Naive thymus-derived CD4-positive, alpha-beta T cell (primary cell): ENCODE measurements around the gene SPSB3. TPM values are rescaled to one million over a fixed set of nuclear protein-coding genes. Genes with fewer than 3 reads are reported as not detected.

Experiments used
- ATAC-seq: fragments of 150-1000 bp; cut with Tn5 transposase; 2 replicates; pipeline ENCODE4 v1.10.0; 2021; ENCODE audit warnings: mild to moderate bottlenecking, moderate library complexity
- CTCF ChIA-PET: fragments of 350-600 bp; sonication (Branson Sonifier 250); formaldehyde crosslinking; loops from one replicate; lab custom pipeline; 2021; ENCODE audit warnings: antibody characterized with exemption; lab: Charles Lee
- POLR2A ChIA-PET: fragments of 350-600 bp; sonication (Branson Sonifier 250); formaldehyde crosslinking; loops from one replicate; lab custom pipeline; 2021; ENCODE audit warnings: antibody characterized with exemption, inconsistent platforms; lab: Charles Lee
- DNase-seq, 9 donors: peaks; one replicate each; pipeline versions ENCODE4 v3.0.0 to v3.0.0-alpha.2; 2020 to 2022; ENCODE audit warnings: mixed read lengths in 1 of 9
- H3K27ac ChIP-seq: one replicate; pipeline ENCODE4 v1.7.0; 2013; ENCODE audit warnings: mild to moderate bottlenecking, low read depth, low read length, moderate library complexity
- H3K27me3 ChIP-seq, 2 donors: one replicate each; pipeline ENCODE4 v1.7.0; 2013; ENCODE audit warnings: low read length in 2 of 2, mild to moderate bottlenecking in 2 of 2, moderate library complexity in 2 of 2; ENCODE audit not compliant: control insufficient read depth in 2 of 2, insufficient read depth in 2 of 2
- H3K36me3 ChIP-seq, 3 experiments: 1 replicate in 2 of 3; 2 replicates in 1 of 3; pipeline ENCODE4 v1.7.0; 2013; ENCODE audit warnings: low read length in 3 of 3, mild to moderate bottlenecking in 3 of 3, moderate library complexity in 1 of 3; ENCODE audit not compliant: insufficient read depth in 3 of 3, control insufficient read depth in 2 of 3
- H3K4me1 ChIP-seq, 2 donors: one replicate each; pipeline ENCODE4 v1.7.0; 2013; ENCODE audit warnings: low read length in 2 of 2, mild to moderate bottlenecking in 2 of 2, moderate library complexity in 1 of 2; ENCODE audit not compliant: control insufficient read depth in 2 of 2, insufficient read depth in 2 of 2
- H3K4me3 ChIP-seq: 2 replicates; pipeline ENCODE4 v1.7.0; 2013; ENCODE audit warnings: mild to moderate bottlenecking, low read length
- H3K9me3 ChIP-seq, 3 experiments: 1 replicate in 2 of 3; 2 replicates in 1 of 3; pipeline ENCODE4 v1.7.0; 2013; ENCODE audit warnings: low read length in 3 of 3; ENCODE audit not compliant: control insufficient read depth in 2 of 3
- H3K27ac Mint-ChIP-seq, 9 donors: one replicate each; pipeline ENCODE4 v1.8.0; 2020 to 2022; ENCODE audit warnings: mixed read lengths in 9 of 9, mild to moderate bottlenecking in 8 of 9, moderate library complexity in 5 of 9, inconsistent platforms in 2 of 9
- H3K27me3 Mint-ChIP-seq, 5 donors: one replicate each; pipeline ENCODE4 v1.8.0; 2021 to 2022; ENCODE audit warnings: mixed read lengths in 5 of 5, mild to moderate bottlenecking in 1 of 5
- H3K36me3 Mint-ChIP-seq, 5 donors: one replicate each; pipeline ENCODE4 v1.8.0; 2020 to 2022; ENCODE audit warnings: mixed read lengths in 5 of 5, mild to moderate bottlenecking in 3 of 5, inconsistent platforms in 1 of 5
- H3K4me1 Mint-ChIP-seq, 7 donors: one replicate each; pipeline ENCODE4 v1.8.0; 2020 to 2022; ENCODE audit warnings: mixed read lengths in 7 of 7, mild to moderate bottlenecking in 3 of 7, inconsistent platforms in 1 of 7
- H3K4me3 Mint-ChIP-seq, 10 donors: one replicate each; pipeline ENCODE4 v1.8.0; 2020 to 2022; ENCODE audit warnings: mild to moderate bottlenecking in 10 of 10, mixed read lengths in 10 of 10, moderate library complexity in 6 of 10, inconsistent platforms in 2 of 10
- H3K9me3 Mint-ChIP-seq, 11 donors: one replicate each; pipeline ENCODE4 v1.8.0; 2020 to 2022; ENCODE audit warnings: mixed read lengths in 11 of 11, mild to moderate bottlenecking in 4 of 11, inconsistent platforms in 1 of 11, moderate library complexity in 1 of 11
- intact Hi-C, 2 donors: fragments of 100-400 bp; cut with micrococcal nuclease; formaldehyde crosslinking; loops; one replicate each; pipeline ENCODE4 v1.15.1; 2023
- microRNA-seq: library from miRNA; unstranded; fragments of <30 nt; microRNA quantifications from one replicate; pipeline ENCODE4 v1.2.0, GENCODE V29; 2022; ENCODE audit warnings: borderline microRNAs expressed
- polyA plus RNA-seq, 2 donors: library from polyadenylated mRNA; unstranded; fragments of 300-500 nt; fragmentation: Illumina TruSeq; gene quantifications; one replicate each; pipeline ENCODE4 v1.2.3, GENCODE V29; 2021
- total RNA-seq, 6 experiments: library from RNA in 5 of 6; stranded (reverse) in 5 of 6; gene quantifications; 1 replicate in 5 of 6; 2 replicates in 1 of 6; pipeline ENCODE4 v1.2.3 and lab custom pipeline; 2021 to 2026

Gene SPSB3
- total and polyA plus RNA-seq, 7 experiments from 2014 or later, result 38.2 to 127 (median 67.0) TPM

DNA sequence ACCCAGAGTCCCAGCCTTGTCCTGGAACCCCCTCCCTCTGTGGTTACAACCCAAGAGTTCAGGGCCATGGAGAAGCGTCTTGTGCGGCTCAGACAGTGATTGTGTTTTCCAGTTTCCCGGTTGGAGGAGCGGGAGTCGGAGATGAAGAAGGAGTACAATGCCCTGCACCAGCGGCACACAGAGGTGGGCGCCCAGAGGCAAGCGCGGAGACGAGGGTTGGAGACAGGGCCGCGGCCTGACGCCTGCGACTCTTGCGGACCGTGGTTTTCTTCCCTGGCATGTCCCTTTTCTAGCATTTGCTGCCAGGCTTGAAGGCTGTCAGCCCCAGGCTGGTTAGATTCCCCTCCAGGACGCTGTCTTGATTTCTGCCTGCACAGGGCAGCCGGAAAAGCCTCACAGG is 53.3 kb downstream of the SPSB3 start:
- Mint-ChIP-seq H3K27ac (peak overlapping the region in 2 of 9 donors; percentile 22 to 67), H3K36me3 (peaks cover 6 to 18% (median 9%) of the 10 kb centered on the region in 5 donors), H3K27me3 (no peaks in the 10 kb centered on the region), H3K9me3 (no peaks in the 10 kb centered on the region), H3K4me1 (peaks cover 2 to 9% (median 8%) of the 10 kb centered on the region in 7 donors), H3K4me3 (no peak overlapping the region)
- no peaks in the 10 kb centered on the region for H3K27me3 ChIP-seq
- H3K4me3 ChIP-seq, result no peak overlapping the region
- ATAC-seq (no peak), DNase-seq (no peak)
- H3K36me3 ChIP-seq, result peaks cover 0 to 84% (median 11%) of the 10 kb centered on the region in 3 experiments
- intact Hi-C loops, result no loop called here
- ChIA-PET CTCF (no interaction called here), POLR2A (no interaction called here)
- no peaks in the 10 kb centered on the region for H3K9me3 ChIP-seq
- H3K4me1 ChIP-seq, result no peaks in the 10 kb centered on the region
- H3K27ac ChIP-seq, result no peak overlapping the region

DNA sequence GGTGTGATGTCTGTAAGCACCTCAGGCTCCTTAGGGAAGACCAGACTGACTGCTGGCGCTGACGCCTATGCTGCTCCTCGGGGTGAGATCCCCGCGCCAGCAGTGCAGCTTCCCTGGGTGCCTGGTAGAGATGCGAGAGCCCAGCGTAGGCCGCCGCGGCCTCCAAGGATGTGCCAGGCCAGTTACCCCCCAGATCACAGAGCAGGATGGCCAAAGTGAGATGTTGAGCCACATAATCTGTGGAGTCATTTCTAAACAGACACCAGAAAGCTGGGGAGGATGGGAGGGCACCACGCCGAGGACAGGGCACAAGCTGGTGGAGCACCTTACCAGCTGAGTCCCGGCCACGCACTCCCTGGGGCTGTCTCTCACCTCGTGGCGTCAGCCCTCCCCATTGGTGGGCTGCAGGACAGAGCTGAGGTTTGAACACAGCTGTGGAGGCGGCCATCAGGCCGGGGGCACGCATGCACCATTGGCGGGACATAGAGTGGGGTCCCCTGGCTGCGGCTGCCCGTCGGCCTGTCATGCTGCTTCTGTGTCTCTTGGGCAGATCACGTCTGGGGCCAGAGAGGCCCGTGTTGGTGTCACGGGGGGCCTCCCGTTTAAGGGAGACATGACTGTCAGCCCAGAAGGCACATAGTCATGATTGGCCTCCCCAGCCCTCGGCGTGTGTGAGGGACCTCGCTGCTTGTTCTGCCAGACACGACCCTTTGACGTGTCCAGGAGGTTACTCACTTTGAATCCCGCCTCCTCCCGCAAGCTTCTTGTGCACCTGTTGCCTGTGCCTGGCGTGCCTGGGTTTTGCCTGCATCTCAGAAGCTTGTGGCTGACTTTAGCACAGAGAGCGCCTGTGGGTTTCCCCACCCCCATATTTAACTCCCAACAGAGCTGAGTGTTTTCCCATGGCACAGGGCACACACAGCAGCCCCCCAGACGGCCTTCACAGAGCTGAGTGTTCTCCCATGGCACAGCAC is 54.4 kb downstream of the SPSB3 start:
- no peaks in the 10 kb centered on the region for H3K27me3 Mint-ChIP-seq
- DNase-seq, result no peak
- ChIA-PET CTCF (no interaction called here), POLR2A (interaction anchor here (0.7 kb wide), 1 partner anchor 116 kb away, joined by 3 read pairs; the partner anchor contains the start of genes CRAMP1 and IFT140)
- Histone ChIP-seq H3K36me3 (peaks cover 0 to 73% (median 11%) of the 10 kb centered on the region in 3 experiments), H3K27ac (no peak overlapping the region), H3K4me1 (peaks cover 9 to 10% of the 10 kb centered on the region in 2 donors), H3K27me3 (no peaks in the 10 kb centered on the region), H3K9me3 (no peaks in the 10 kb centered on the region), H3K4me3 (no peak overlapping the region)
- no peak overlapping the region for H3K4me3 Mint-ChIP-seq
- intact Hi-C loops, result no loop called here
- peaks cover 9 to 19% (median 17%) of the 10 kb centered on the region in 7 donors for H3K4me1 Mint-ChIP-seq
- peak overlapping the region in 2 of 9 donors; percentile 19 to 78 for H3K27ac Mint-ChIP-seq
- H3K9me3 Mint-ChIP-seq, result no peaks in the 10 kb centered on the region
- peaks cover 6 to 18% (median 9%) of the 10 kb centered on the region in 5 donors for H3K36me3 Mint-ChIP-seq
- ATAC-seq, result no peak

Small RNAs within 50 kb of the gene (microRNA-seq; reads per million reads assigned to microRNA genes)
- not detected for gene MIR3177

Other genes starting within 250 kb of the SPSB3 start
- gene TMEM204, start 248.9 kb downstream of the SPSB3 start, total RNA-seq, result 100 to 1,000 TPM in 2 of 5 experiments, 10 to 100 TPM in 3; 26.3 to 162 (median 47.5) TPM
- 100 to 1,000 TPM; 152 to 186 TPM for gene TMEM204, start 248.9 kb downstream of the SPSB3 start, polyA plus RNA-seq
- 10 to 100 TPM in 1 of 5 experiments, 1 to 10 TPM in 4; 7.3 to 10.6 (median 8.1) TPM for gene IFT140, start 170.5 kb downstream of the SPSB3 start, total RNA-seq
- gene IFT140, start 170.5 kb downstream of the SPSB3 start, polyA plus RNA-seq, result 10 to 100 TPM in 1 of 2 donors, 1 to 10 TPM in 1; 8.9 to 13.5 TPM
- gene CRAMP1, start 170.2 kb downstream of the SPSB3 start, total RNA-seq, result 10 to 100 TPM; 27.0 to 33.2 (median 31.3) TPM
- 1 to 10 TPM; 2.1 to 5.0 TPM for gene CRAMP1, start 170.2 kb downstream of the SPSB3 start, polyA plus RNA-seq
- 10 to 100 TPM; 12.6 to 67.2 (median 36.4) TPM for gene JPT2, start 104.3 kb downstream of the SPSB3 start, total RNA-seq
- gene JPT2, start 104.3 kb downstream of the SPSB3 start, polyA plus RNA-seq, result 10 to 100 TPM; 13.0 to 17.5 TPM
- 100 to 1,000 TPM; 112 to 299 (median 272) TPM for gene MAPK8IP3, start 76.4 kb downstream of the SPSB3 start, total RNA-seq
- 1 to 10 TPM; 1.7 to 3.2 TPM for gene MAPK8IP3, start 76.4 kb downstream of the SPSB3 start, polyA plus RNA-seq
- 10 to 100 TPM; 49.4 to 81.5 (median 58.2) TPM for gene NME3, start 11.0 kb downstream of the SPSB3 start, total RNA-seq
- 10 to 100 TPM; 70.6 to 71.9 TPM for gene NME3, start 11.0 kb downstream of the SPSB3 start, polyA plus RNA-seq
- gene EME2, start 9.8 kb downstream of the SPSB3 start, total RNA-seq, result 10 to 100 TPM; 32.2 to 47.5 (median 36.8) TPM
- 1 to 10 TPM in 1 of 2 donors, under 1 TPM in 1; 0.59 to 3.8 TPM for gene EME2, start 9.8 kb downstream of the SPSB3 start, polyA plus RNA-seq
- gene MRPS34, start 9.4 kb downstream of the SPSB3 start, total RNA-seq, result 100 to 1,000 TPM in 1 of 5 experiments, 10 to 100 TPM in 4; 41.6 to 115 (median 49.5) TPM
- gene MRPS34, start 9.4 kb downstream of the SPSB3 start, polyA plus RNA-seq, result 100 to 1,000 TPM; 124 to 162 TPM
- 10 to 100 TPM; 39.3 to 60.2 (median 48.6) TPM for gene NUBP2, start 389 bp upstream of the SPSB3 start, total RNA-seq
- 10 to 100 TPM; 96.7 to 98.9 TPM for gene NUBP2, start 389 bp upstream of the SPSB3 start, polyA plus RNA-seq
- gene IGFALS, start 11.1 kb upstream of the SPSB3 start, total RNA-seq, result 1 to 10 TPM in 3 of 5 experiments, under 1 TPM in 2; 0.19 to 1.5 (median 1.1) TPM
- under 1 TPM in 1 of 2 donors, not detected in 1; 0.40 TPM for gene IGFALS, start 11.1 kb upstream of the SPSB3 start, polyA plus RNA-seq
- 10 to 100 TPM; 46.2 to 72.9 (median 48.9) TPM for gene HAGH, start 44.3 kb upstream of the SPSB3 start, total RNA-seq
- gene HAGH, start 44.3 kb upstream of the SPSB3 start, polyA plus RNA-seq, result 10 to 100 TPM; 39.4 to 62.4 TPM
- 10 to 100 TPM in 1 of 5 experiments, 1 to 10 TPM in 4; 7.8 to 12.9 (median 9.7) TPM for gene FAHD1, start 44.6 kb upstream of the SPSB3 start, total RNA-seq
- gene FAHD1, start 44.6 kb upstream of the SPSB3 start, polyA plus RNA-seq, result 10 to 100 TPM; 27.5 to 28.6 TPM
- gene MEIOB, start 89.6 kb upstream of the SPSB3 start, total RNA-seq, result not detected
- not detected for gene MEIOB, start 89.6 kb upstream of the SPSB3 start, polyA plus RNA-seq
- not detected for gene HS3ST6, start 135.8 kb upstream of the SPSB3 start, total RNA-seq
- gene HS3ST6, start 135.8 kb upstream of the SPSB3 start, polyA plus RNA-seq, result not detected
- gene MSRB1, start 160.6 kb upstream of the SPSB3 start, total RNA-seq, result 10 to 100 TPM in 2 of 5 experiments, 1 to 10 TPM in 3; 5.5 to 27.0 (median 8.2) TPM
- gene MSRB1, start 160.6 kb upstream of the SPSB3 start, polyA plus RNA-seq, result 10 to 100 TPM; 15.6 to 15.8 TPM
- gene RPL3L, start 172.1 kb upstream of the SPSB3 start, total RNA-seq, result not detected
- not detected for gene RPL3L, start 172.1 kb upstream of the SPSB3 start, polyA plus RNA-seq
- 100 to 1,000 TPM in 1 of 5 experiments, 10 to 100 TPM in 4; 40.0 to 114 (median 71.1) TPM for gene NDUFB10, start 177.0 kb upstream of the SPSB3 start, total RNA-seq
- gene NDUFB10, start 177.0 kb upstream of the SPSB3 start, polyA plus RNA-seq, result 100 to 1,000 TPM; 166 to 180 TPM
- gene RPS2, start 182.3 kb upstream of the SPSB3 start, total RNA-seq, result 1,000 to 10,000 TPM; 2,562 to 3,376 (median 2,918) TPM
- 1,000 to 10,000 TPM; 7,065 to 7,254 TPM for gene RPS2, start 182.3 kb upstream of the SPSB3 start, polyA plus RNA-seq
- under 1 TPM in 1 of 5 experiments, not detected in 4; 0.51 TPM for gene RNF151, start 184.3 kb upstream of the SPSB3 start, total RNA-seq
- not detected for gene RNF151, start 184.3 kb upstream of the SPSB3 start, polyA plus RNA-seq
- gene TBL3, start 189.5 kb upstream of the SPSB3 start, total RNA-seq, result 10 to 100 TPM; 17.2 to 45.2 (median 27.6) TPM
- gene TBL3, start 189.5 kb upstream of the SPSB3 start, polyA plus RNA-seq, result 10 to 100 TPM; 59.4 to 89.8 TPM
- gene NOXO1, start 198.9 kb upstream of the SPSB3 start, total RNA-seq, result 1 to 10 TPM in 1 of 5 experiments, under 1 TPM in 4; 0.24 to 1.3 (median 0.79) TPM
- gene NOXO1, start 198.9 kb upstream of the SPSB3 start, polyA plus RNA-seq, result under 1 TPM; 0.17 to 0.29 TPM
- 10 to 100 TPM; 14.0 to 28.2 (median 18.1) TPM for gene GFER, start 201.6 kb upstream of the SPSB3 start, total RNA-seq
- gene GFER, start 201.6 kb upstream of the SPSB3 start, polyA plus RNA-seq, result 10 to 100 TPM; 19.6 to 30.8 TPM
- 1 to 10 TPM in 2 of 5 experiments, under 1 TPM in 3; 0.49 to 8.8 (median 0.80) TPM for gene SYNGR3, start 207.4 kb upstream of the SPSB3 start, total RNA-seq
- 1 to 10 TPM in 1 of 2 donors, under 1 TPM in 1; 0.92 to 1.6 TPM for gene SYNGR3, start 207.4 kb upstream of the SPSB3 start, polyA plus RNA-seq
- gene ZNF598, start 227.2 kb upstream of the SPSB3 start, total RNA-seq, result 10 to 100 TPM; 44.3 to 63.2 (median 49.8) TPM
- gene ZNF598, start 227.2 kb upstream of the SPSB3 start, polyA plus RNA-seq, result 1 to 10 TPM; 1.9 to 9.4 TPM
- 1 to 10 TPM in 1 of 5 experiments, under 1 TPM in 1, not detected in 3; 0.53 to 1.7 TPM for gene NPW, start 237.2 kb upstream of the SPSB3 start, total RNA-seq
- gene NPW, start 237.2 kb upstream of the SPSB3 start, polyA plus RNA-seq, result not detected
- 1 to 10 TPM; 2.5 to 3.8 (median 3.6) TPM for gene NHERF2, start 244.3 kb upstream of the SPSB3 start, total RNA-seq
- under 1 TPM; 0.33 to 0.56 TPM for gene NHERF2, start 244.3 kb upstream of the SPSB3 start, polyA plus RNA-seq